ENCODE results near the gene MON1A. TPM values are rescaled to one million over a fixed set of nuclear protein-coding genes. Genes with fewer than 3 reads are reported as not detected.
"Not testable (repeated sequence)": the region's sequence is repeated elsewhere in the genome, so short reads cannot be mapped to it uniquely, and the experiment has no call there.

Gene MON1A
- total RNA-seq, 1 donor from 2014 or later, result 8.4 TPM

GRCh38 chr3:49927798-49928197 is 1.8 kb downstream of the MON1A start:
- no peak for DNase-seq

GRCh38 chr3:49926117-49926728 is 3.4 kb downstream of the MON1A start:
- peaks cover 31% of the 10 kb centered on the region for H3K4me1 ChIP-seq
- intact Hi-C loops (cut with micrococcal nuclease), result no loop called here
- no peaks in the 10 kb centered on the region for H3K9me3 ChIP-seq (replicated peaks)

More at GRCh38 chr3:49927798-49928197, 1.8 kb downstream of the MON1A start:
- no peak for TF ChIP-seq CTCF (IDR thresholded peaks at IDR 0.05; ENCODE audit: borderline replicate concordance)
- Histone ChIP-seq H3K27me3 (ENCODE audit: low read depth) (no peaks in the 10 kb centered on the region), H3K9me3 (replicated peaks) (no peaks in the 10 kb centered on the region), H3K4me3 (no peak overlapping the region), H3K27ac (replicated peaks) (no peak overlapping the region), H3K36me3 (peaks cover 2% of the 10 kb centered on the region), H3K4me1 (peaks cover 35% of the 10 kb centered on the region)
- intact Hi-C loops (cut with micrococcal nuclease), result no loop called here

GRCh38 chr3:49925485-49925884 is 4.1 kb downstream of the MON1A start:
- intact Hi-C loops (cut with micrococcal nuclease), result no loop called here

More at GRCh38 chr3:49926117-49926728, 3.4 kb downstream of the MON1A start:
- TF ChIP-seq CTCF (IDR thresholded peaks at IDR 0.05; ENCODE audit: borderline replicate concordance), result no peak
- Histone ChIP-seq H3K27ac (replicated peaks) (no peak overlapping the region), H3K27me3 (ENCODE audit: low read depth) (no peaks in the 10 kb centered on the region), H3K4me3 (no peak overlapping the region), H3K36me3 (peaks cover 5% of the 10 kb centered on the region)
- no peak for DNase-seq

GRCh38 chr3:49924683-49925082 is 4.9 kb downstream of the MON1A start:
- no peak for TF ChIP-seq CTCF (IDR thresholded peaks at IDR 0.05; ENCODE audit: borderline replicate concordance)
- DNase-seq, result no peak
- Histone ChIP-seq H3K36me3 (peaks cover 5% of the 10 kb centered on the region), H3K4me3 (no peak overlapping the region), H3K27me3 (ENCODE audit: low read depth) (no peaks in the 10 kb centered on the region), H3K4me1 (peaks cover 17% of the 10 kb centered on the region), H3K9me3 (replicated peaks) (no peaks in the 10 kb centered on the region), H3K27ac (replicated peaks) (no peak overlapping the region)
- intact Hi-C loops (cut with micrococcal nuclease), result no loop called here

More at GRCh38 chr3:49925485-49925884, 4.1 kb downstream of the MON1A start:
- H3K27ac ChIP-seq (replicated peaks), result no peak overlapping the region
- no peaks in the 10 kb centered on the region for H3K27me3 ChIP-seq (ENCODE audit: low read depth)
- H3K36me3 ChIP-seq, result peaks cover 5% of the 10 kb centered on the region
- no peak for TF ChIP-seq CTCF (IDR thresholded peaks at IDR 0.05; ENCODE audit: borderline replicate concordance)
- no peaks in the 10 kb centered on the region for H3K9me3 ChIP-seq (replicated peaks)
- DNase-seq, result no peak
- no peak overlapping the region for H3K4me3 ChIP-seq
- H3K4me1 ChIP-seq, result peaks cover 25% of the 10 kb centered on the region

GRCh38 chr3:49917806-49918590 is 11.6 kb downstream of the MON1A start:
- H3K9me3 ChIP-seq (replicated peaks); H3K36me3 ChIP-seq; H3K27me3 ChIP-seq (ENCODE audit: low read depth); H3K4me3 ChIP-seq; H3K4me1 ChIP-seq; intact Hi-C loops (cut with micrococcal nuclease); DNase-seq; H3K27ac ChIP-seq (replicated peaks): not testable (repeated sequence)

GRCh38 chr3:49916686-49917085 is 12.9 kb downstream of the MON1A start:
- Histone ChIP-seq H3K27me3 (ENCODE audit: low read depth) (no peaks in the 10 kb centered on the region), H3K9me3 (replicated peaks) (no peaks in the 10 kb centered on the region), H3K36me3 (peaks cover 13% of the 10 kb centered on the region), H3K4me3 (no peak overlapping the region), H3K4me1 (no peaks in the 10 kb centered on the region), H3K27ac (replicated peaks) (no peak overlapping the region)
- intact Hi-C loops (cut with micrococcal nuclease), result no loop called here
- no peak for DNase-seq
- no peak for TF ChIP-seq CTCF (IDR thresholded peaks at IDR 0.05; ENCODE audit: borderline replicate concordance)

Data from left ventricle myocardium inferior (tissue), 1 donor.